ENCODE data around the gene PLEKHA5. TPM values are rescaled to one million over a fixed set of nuclear protein-coding genes. Genes with fewer than 3 reads are reported as not detected.

PLEKHA5 gene
- total RNA-seq, 2 donors from 2014 or later = 31.0 to 32.7 TPM

DNA sequence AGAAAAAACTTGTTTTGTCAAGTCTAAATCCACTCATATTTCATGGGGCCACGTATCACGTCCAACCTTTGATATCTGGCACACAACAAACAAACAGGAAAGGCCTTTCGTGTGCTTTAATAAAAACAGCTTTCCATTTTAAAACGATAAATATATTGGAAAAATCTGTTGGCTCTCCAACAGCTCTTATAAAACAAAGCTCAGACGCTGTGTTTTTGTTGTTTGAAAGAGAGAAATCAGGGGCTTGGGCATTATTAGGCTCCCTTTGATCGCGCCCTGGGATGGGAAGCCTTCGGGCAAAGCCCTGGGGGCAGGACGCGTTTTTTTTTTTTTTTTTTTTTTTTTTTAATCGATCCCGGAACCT is 429 bp upstream of the PLEKHA5 start:
- Histone ChIP-seq H3K27ac (peak overlapping the region; percentile 58), H3K9ac (ENCODE audit: low read depth in 2 of 2, low read length in 2 of 2) (peak overlapping the region in 1 of 2 donors; percentile 51)
- intact Hi-C loops (cut with DNase I) = no loop called here

DNA sequence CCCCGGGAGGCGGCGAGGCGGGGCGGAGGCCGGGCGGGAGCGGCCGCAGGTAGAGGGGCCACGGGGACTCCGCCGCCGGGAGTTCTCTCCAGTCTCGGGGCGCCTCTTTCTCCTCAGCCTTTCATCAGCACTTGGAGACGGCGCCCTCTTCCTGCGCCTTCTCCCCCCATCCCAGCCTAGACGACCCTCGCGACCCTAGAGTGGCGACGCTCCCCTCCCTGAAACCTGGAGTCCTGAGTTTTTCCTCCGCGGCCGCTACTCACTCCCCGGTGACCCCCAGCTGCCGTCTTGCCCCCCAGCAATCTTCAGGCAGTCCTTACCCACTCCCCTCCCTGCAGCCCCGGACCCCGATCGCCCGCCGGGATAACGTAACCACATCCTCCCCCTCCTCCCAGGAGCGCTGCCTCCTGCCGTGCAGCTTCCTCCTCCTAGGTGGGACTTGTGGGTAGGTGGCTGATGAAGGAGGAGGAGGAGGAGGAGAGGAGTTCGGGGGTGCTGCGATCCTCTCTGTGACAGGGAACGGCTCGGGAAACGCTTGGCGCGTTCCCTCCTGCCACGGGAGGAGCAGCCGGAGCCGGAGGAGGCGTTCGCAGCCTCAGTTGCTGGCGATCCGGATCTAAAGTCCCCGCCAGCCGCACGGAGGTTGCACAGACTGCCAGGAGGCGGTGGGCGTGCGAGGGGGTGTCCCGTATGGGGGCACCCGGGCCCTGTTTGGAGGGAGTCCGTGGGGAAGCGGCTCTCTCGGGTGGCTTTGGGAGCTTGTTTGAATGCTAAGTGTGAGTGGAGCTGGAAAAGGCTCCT is 891 bp downstream of the PLEKHA5 start:
- H3K27ac ChIP-seq = peak overlapping the region; percentile 88
- peak overlapping the region; percentile 80 to 90 for H3K9ac ChIP-seq (ENCODE audit: low read depth in 2 of 2, low read length in 2 of 2)
- TF ChIP-seq, protein P1, sequence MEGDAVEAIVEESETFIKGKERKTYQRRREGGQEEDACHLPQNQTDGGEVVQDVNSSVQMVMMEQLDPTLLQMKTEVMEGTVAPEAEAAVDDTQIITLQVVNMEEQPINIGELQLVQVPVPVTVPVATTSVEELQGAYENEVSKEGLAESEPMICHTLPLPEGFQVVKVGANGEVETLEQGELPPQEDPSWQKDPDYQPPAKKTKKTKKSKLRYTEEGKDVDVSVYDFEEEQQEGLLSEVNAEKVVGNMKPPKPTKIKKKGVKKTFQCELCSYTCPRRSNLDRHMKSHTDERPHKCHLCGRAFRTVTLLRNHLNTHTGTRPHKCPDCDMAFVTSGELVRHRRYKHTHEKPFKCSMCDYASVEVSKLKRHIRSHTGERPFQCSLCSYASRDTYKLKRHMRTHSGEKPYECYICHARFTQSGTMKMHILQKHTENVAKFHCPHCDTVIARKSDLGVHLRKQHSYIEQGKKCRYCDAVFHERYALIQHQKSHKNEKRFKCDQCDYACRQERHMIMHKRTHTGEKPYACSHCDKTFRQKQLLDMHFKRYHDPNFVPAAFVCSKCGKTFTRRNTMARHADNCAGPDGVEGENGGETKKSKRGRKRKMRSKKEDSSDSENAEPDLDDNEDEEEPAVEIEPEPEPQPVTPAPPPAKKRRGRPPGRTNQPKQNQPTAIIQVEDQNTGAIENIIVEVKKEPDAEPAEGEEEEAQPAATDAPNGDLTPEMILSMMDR (IDR thresholded peaks at IDR 0.05) = no peak
- no peaks in the 10 kb centered on the region for H3K36me3 ChIP-seq
- H3K27me3 ChIP-seq = no peaks in the 10 kb centered on the region
- no peaks in the 10 kb centered on the region for H3K9me3 ChIP-seq
- H3K4me1 ChIP-seq = no peaks in the 10 kb centered on the region
- DNase-seq = peak; percentile 58
- intact Hi-C loops (cut with DNase I) = no loop called here
- peak overlapping the region; percentile 90 for H3K4me3 ChIP-seq

More for the DNA sequence above, 429 bp upstream of the PLEKHA5 start:
- H3K9me3 ChIP-seq = no peaks in the 10 kb centered on the region
- no peaks in the 10 kb centered on the region for H3K4me1 ChIP-seq
- no peaks in the 10 kb centered on the region for H3K36me3 ChIP-seq
- H3K27me3 ChIP-seq = no peaks in the 10 kb centered on the region
- H3K4me3 ChIP-seq = no peak overlapping the region
- TF ChIP-seq, protein P1 (IDR thresholded peaks at IDR 0.05) = no peak
- no peak for DNase-seq

DNA sequence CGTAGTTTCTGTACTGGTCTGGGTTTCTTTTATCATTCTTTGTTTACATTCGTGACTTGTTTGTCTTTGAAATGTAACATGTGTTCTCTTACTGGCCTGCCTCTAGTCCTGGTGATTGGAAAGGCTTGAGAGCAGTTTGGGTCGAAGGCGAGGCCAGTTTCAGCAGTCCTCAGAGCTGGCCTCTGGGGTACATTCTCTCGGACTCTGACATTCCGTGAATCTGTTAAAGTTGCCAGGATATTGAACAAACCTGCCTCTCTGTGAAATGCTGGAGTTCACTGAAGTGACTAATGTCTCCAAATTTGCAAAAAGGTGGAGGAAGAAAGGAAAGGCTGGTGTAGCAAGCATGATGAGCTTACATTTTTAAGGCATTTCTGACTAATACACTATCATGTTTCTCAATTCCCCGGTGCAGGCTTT is 1.5 kb downstream of the PLEKHA5 start:
- TF ChIP-seq, protein P1 (IDR thresholded peaks at IDR 0.05) = no peak
- Histone ChIP-seq H3K27me3 (no peaks in the 10 kb centered on the region), H3K4me3 (peak overlapping the region; percentile 90), H3K36me3 (no peaks in the 10 kb centered on the region), H3K27ac (peak overlapping the region; percentile 88), H3K9me3 (no peaks in the 10 kb centered on the region), H3K9ac (ENCODE audit: low read depth in 2 of 2, low read length in 2 of 2) (peak overlapping the region; percentile 80 to 90), H3K4me1 (no peaks in the 10 kb centered on the region)
- intact Hi-C loops (cut with DNase I) = no loop called here
- DNase-seq = peak; percentile 44

DNA sequence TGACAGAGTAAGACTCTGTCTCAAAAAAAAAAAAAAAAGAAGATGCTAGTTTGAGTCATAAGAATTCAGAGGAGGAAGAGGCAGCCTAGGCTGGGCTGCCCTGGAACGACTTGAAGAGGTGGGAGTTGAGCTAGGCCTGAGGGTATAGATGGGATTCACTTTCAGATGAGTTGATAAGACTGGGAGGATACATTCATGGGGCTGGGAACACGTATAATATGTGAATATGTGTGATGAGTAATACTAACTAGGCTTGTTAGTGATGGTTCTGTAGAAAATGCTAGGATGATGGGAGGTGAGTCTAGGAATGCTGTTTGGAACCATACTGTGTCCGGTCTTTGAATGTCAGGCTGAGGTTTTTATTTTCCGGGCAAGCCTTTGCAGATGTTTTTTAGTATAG is 9.0 kb downstream of the PLEKHA5 start:
- no peak overlapping the region for H3K27ac ChIP-seq
- no peaks in the 10 kb centered on the region for H3K4me1 ChIP-seq
- TF ChIP-seq, protein P1 (IDR thresholded peaks at IDR 0.05) = no peak

DNA sequence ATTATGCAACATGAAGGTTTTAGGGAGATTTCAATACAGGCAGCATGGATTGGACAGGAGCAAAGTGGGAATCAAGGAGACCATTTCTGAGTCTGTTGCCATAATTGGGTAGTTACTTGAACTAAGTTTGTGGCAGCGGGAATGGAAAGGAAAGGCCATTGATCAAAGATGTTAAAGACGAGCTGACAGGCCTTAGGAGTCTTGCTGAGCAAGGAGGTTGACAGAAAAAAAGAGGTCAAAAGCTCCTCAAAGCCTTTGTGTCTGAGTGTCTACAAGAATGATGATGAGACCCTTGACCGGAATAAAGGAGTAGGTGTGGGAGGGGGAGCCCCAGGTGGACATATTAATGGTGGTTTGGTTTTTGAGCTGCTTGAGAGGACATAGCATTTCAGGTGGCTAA is 9.4 kb downstream of the PLEKHA5 start:
- TF ChIP-seq, protein P1 (IDR thresholded peaks at IDR 0.05) = no peak
- Histone ChIP-seq H3K27ac (no peak overlapping the region), H3K9ac (ENCODE audit: low read depth in 2 of 2, low read length in 2 of 2) (no peak overlapping the region), H3K4me3 (no peak overlapping the region), H3K27me3 (no peaks in the 10 kb centered on the region), H3K36me3 (no peaks in the 10 kb centered on the region), H3K4me1 (no peaks in the 10 kb centered on the region), H3K9me3 (no peaks in the 10 kb centered on the region)
- intact Hi-C loops (cut with DNase I) = no loop called here
- DNase-seq = no peak

More for the DNA sequence above, 9.0 kb downstream of the PLEKHA5 start:
- no peaks in the 10 kb centered on the region for H3K36me3 ChIP-seq
- intact Hi-C loops (cut with DNase I) = no loop called here
- no peak for DNase-seq
- H3K27me3 ChIP-seq = no peaks in the 10 kb centered on the region
- H3K9me3 ChIP-seq = no peaks in the 10 kb centered on the region
- no peak overlapping the region for H3K4me3 ChIP-seq
- H3K9ac ChIP-seq (ENCODE audit: low read depth in 2 of 2, low read length in 2 of 2) = no peak overlapping the region

All from colonic mucosa (tissue), 4 donors.